ENCODE data around the gene PPP4R1. TPM values are rescaled to one million over a fixed set of nuclear protein-coding genes. Genes with fewer than 3 reads are reported as not detected.

PPP4R1 gene, protein sequence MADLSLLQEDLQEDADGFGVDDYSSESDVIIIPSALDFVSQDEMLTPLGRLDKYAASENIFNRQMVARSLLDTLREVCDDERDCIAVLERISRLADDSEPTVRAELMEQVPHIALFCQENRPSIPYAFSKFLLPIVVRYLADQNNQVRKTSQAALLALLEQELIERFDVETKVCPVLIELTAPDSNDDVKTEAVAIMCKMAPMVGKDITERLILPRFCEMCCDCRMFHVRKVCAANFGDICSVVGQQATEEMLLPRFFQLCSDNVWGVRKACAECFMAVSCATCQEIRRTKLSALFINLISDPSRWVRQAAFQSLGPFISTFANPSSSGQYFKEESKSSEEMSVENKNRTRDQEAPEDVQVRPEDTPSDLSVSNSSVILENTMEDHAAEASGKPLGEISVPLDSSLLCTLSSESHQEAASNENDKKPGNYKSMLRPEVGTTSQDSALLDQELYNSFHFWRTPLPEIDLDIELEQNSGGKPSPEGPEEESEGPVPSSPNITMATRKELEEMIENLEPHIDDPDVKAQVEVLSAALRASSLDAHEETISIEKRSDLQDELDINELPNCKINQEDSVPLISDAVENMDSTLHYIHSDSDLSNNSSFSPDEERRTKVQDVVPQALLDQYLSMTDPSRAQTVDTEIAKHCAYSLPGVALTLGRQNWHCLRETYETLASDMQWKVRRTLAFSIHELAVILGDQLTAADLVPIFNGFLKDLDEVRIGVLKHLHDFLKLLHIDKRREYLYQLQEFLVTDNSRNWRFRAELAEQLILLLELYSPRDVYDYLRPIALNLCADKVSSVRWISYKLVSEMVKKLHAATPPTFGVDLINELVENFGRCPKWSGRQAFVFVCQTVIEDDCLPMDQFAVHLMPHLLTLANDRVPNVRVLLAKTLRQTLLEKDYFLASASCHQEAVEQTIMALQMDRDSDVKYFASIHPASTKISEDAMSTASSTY
- 112 and 138 TPM in 2 replicates for total RNA-seq

DNA sequence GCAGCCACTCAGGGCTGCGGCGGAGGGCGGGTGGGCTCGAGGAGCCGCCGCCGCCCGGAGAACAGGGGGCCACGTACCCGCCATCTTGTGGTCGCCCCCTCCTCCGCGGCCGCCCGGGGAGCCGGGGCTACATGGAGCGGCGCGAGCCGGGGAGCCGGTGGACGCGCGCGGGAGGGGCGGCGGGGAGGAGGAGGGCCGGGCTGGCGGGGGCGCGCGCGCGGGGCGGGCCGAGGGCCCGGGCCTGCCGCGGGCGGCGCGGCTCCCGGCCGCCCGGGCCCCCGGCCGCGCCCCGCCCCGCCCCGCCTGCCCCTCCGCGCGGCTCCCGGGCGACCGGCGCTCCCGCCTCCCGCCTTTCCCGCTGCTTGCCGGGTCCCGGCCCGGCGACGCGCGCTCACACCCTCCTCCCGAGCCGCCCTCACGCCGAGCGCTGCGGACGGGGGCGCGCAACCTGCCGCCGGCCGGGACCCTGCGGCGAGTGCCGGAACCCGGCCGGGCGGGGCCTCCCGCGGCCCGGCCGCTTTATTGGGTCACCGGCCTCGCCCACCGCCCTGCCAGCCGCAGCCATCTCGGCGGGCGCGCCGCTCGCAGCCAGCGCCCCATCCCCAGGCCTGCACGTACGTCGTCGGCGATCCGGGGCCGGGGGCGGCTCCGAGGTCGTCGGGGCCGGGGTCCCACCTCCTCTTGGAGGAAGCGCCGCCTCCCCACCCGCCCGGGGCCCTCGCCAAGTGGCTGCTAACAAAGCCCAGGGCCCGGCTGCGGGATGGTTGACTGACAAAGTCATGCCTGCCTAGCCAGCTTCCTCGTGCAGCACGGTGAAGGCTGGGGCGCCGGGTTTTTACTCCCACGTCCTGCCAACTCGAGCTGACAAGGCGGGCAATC is at the start of gene PPP4R1:
Gene PPP4R1 (minus strand): TSS at position 159 of the 879 bp plus-strand sequence. CDS start 75 bp downstream, at position 84.

Other genes starting within 250 kb of the PPP4R1 start
- gene RALBP1, start 139.0 kb downstream of the PPP4R1 start, total RNA-seq: 69.5 and 78.9 TPM in 2 replicates
- 22.7 and 24.9 TPM in 2 replicates for gene RAB31, start 93.7 kb upstream of the PPP4R1 start, total RNA-seq